Measurements from ENCODE around the gene CDK7.
"Not testable (repeated sequence)": the region's sequence is repeated elsewhere in the genome, so short reads cannot be mapped to it uniquely, and the experiment has no call there.

- not testable (repeated sequence) for TF ChIP-seq CTCF (IDR thresholded peaks at IDR 0.05; ENCODE audit: low read depth, low read length, poor library complexity, severe bottlenecking); EZH2phosphoT487 (IDR thresholded peaks at IDR 0.05; ENCODE audit: borderline replicate concordance, low read length)
These were observed 13.9 kb upstream of the CDK7 start for GRCh38 chr5:69220833-69221232.
